NCI-H1092 treated with DMSO at 0.1 percent for 48 hours (cell line): ENCODE data around the gene GLRA3.
"Not testable (repeated sequence)": the region's sequence is repeated elsewhere in the genome, so short reads cannot be mapped to it uniquely, and the experiment has no call there.

Experiments
- DNase-seq: peaks from one replicate; lab custom pipeline; 2025; lab: John Stamatoyannopoulos, UW

The GLRA3 gene

GRCh38 chr4:174658246-174658645 is 170.8 kb downstream of the GLRA3 start:
- no peak for DNase-seq

- DNase-seq, result no peak
These were observed 171.6 kb downstream of the GLRA3 start for GRCh38 chr4:174657472-174657871.

GRCh38 chr4:174654634-174655033 is 174.4 kb downstream of the GLRA3 start:
- DNase-seq, result no peak

DNA sequence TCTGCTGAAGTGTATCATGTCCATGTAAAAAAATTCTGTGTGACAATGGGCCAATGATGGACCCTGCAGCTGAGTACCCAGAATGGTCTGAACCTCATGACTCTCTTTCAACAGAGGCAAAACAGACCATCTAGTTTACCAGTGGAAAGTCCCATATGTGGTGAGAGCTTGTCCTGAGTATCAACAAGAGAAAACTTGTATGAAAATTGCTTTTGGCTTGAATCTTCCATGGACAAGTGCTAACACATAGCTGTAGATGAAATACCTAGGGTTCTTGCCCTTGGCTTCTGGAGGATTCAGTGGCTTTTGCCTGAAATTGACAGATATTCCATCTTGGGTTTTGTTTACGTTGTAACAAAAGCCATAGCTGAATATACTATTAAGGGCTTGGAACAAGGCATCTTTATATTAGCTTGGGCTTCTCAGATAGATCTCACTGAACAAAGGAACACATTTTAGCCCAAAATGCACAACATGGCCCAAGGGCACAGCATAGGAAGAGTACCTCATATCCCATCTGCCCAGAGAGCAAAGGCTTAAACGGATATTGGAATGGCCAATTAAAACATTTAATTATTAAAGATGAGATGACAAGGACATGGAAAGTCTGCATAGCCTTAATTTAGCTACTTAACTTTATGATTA is 178.2 kb downstream of the GLRA3 start:
- no peak for DNase-seq

- no peak for DNase-seq
These were observed 180.2 kb downstream of the GLRA3 start for GRCh38 chr4:174648812-174649211.

- no peak for DNase-seq
These were observed 182.7 kb downstream of the GLRA3 start for GRCh38 chr4:174646326-174646725.

- DNase-seq, result no peak
These were observed 188.9 kb downstream of the GLRA3 start for GRCh38 chr4:174640146-174640545.

- no peak for DNase-seq
These were observed 193.3 kb downstream of the GLRA3 start for GRCh38 chr4:174635732-174636131.

- DNase-seq, result no peak
These were observed 195.6 kb downstream of the GLRA3 start for GRCh38 chr4:174633399-174633798.

- peak; percentile 50 for DNase-seq
These were observed 196.9 kb downstream of the GLRA3 start for GRCh38 chr4:174631901-174632758.

GRCh38 chr4:174629907-174630450 is 199.1 kb downstream of the GLRA3 start:
- DNase-seq, result not testable (repeated sequence)

DNA sequence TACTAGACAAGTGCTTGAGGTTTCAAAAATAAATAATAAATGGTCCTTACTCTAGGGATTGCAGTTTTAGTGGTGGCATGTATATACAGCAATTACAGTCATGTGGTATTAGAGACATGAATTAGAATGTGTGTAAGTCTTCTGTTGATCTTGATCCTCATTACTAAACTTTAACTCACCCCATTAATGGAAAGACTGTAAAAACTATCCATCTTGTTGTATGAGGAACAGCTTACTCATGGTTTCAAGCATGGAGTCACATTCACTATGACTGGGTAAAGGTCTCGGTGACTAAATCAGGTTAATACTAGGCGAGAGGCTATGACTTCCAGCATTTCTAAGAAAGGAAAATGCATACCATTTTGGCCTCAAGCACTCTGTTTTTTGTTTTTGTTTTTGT is 199.8 kb downstream of the GLRA3 start:
- no peak for DNase-seq

GRCh38 chr4:174628191-174628590 is 200.9 kb downstream of the GLRA3 start:
- DNase-seq, result no peak

- DNase-seq, result no peak
These were observed 201.6 kb downstream of the GLRA3 start for GRCh38 chr4:174627473-174627872.

DNA sequence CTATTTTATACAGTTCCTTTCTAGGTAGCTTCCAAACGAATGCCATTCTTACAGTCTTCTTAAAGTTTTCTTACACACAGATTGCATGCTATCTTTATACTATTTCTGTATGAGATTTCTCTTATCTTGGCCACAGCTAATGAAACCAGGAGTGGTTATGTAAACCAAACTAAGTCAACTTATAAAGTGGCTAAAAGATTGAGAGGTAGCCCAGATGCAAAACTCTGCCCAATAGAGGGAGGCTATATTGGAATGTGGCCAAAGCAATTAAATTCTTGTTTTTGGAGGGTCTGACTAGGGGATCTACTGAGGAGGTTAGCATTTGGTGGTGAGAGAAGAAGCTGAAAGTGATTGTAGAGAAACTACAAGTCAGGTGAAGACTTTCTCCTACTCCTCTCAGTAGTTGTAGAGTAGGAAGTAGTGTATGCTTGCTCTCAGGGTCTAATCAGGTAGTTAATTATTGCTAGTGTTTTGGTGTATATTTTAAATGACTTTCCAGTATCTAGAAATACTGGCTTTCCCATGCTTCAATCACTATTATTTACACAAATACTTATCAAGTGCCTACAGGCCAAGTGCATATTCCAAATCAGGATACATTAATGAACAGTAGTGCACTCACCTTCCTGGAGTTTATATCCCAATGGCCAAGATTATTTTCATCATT is 202.6 kb downstream of the GLRA3 start:
- DNase-seq, result no peak

DNA sequence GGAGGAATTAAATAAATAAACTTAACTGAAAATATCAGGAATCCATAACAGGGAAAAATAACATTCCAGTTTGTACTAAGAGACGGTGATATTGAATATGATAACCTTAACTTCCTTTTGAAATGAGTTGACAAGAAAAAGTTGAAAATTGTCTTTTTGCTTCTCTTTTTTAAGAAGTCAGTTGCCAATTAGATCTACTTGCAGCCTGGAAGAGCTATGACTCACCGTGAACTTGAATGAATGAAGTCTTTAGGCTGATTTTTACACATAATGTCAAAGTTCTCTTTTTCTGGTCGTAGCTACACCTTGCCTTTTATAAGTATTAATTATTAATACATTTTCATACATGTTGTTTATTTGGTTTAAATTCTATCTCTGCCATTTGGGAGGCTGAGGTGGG is 212.4 kb downstream of the GLRA3 start:
- no peak for DNase-seq

DNA sequence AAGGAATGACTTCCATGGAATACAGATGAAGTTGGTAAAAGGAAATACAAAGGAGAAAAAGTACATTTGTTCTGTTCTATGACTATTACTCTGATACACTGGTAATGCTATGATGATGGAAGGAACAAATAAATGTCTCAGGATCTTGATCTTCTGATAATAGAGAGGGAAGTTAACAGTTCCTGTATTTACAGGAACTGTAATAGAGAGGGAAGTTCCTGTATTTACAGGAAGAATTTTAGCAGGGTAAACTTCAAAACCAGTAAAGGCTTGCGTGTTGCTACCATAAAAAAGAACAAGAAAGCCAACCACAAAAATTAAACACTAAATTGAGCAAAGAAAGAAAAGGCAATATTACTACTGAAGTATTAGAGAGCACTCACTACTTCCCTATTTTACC is 215.1 kb downstream of the GLRA3 start:
- DNase-seq, result no peak

DNA sequence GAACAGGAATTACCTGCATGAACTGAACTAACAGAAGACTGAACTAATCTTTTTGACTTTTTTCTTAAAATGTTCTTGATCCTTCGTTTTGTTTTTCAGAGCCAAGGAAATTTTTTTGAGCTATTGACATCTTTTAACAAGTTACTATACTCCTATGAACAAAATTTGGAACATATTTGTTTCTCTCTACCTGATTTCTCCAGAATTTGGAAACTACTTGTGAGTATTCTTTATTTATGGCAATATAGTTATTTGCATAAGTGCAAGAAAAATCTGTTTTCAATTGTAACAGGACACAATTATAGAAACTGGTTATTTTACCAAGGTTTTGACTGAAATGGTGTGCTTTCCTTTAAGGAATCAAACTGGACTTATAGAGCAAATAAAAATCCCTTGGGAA is 217.3 kb downstream of the GLRA3 start:
- no peak for DNase-seq

- no peak for DNase-seq
These were observed 221.3 kb downstream of the GLRA3 start for GRCh38 chr4:174607792-174608191.

DNA sequence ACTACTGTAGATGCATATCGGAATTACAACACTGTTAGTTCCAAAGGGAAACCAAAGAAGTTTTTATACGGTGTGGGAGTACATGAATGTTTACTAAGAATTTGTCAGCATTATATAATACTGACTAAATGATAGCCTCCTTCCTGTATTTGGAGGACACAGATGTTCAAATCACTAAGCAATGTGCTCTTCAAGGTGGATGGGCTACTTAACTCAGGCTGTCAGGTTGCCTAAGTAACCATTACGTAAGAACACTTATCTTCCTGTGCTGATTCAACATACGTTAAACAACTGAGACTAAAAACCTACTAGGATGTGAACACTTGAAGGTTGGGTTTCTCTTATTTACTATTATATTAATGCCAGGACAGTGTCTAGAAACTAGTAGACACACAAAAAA is 224.8 kb downstream of the GLRA3 start:
- DNase-seq, result peak; percentile 26

DNA sequence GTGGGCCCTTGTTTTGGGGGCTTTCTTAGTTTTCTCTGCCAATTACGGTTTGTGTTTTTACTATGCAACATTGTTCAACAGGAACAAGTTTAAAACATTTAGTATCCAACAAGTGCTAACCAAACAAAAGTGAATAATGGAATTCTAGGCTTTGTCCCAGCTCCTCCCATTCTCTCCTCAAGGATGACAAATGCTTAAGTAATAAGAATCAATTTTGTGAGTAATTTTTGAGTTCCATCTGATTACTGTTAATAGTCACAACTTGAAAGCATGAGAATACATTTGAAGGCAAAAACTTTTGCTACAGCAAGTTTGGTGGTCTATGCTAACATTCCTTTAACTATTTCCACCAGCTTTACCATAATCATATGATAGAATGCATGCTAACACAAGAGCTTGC is 228.7 kb downstream of the GLRA3 start:
- no peak for DNase-seq

DNA sequence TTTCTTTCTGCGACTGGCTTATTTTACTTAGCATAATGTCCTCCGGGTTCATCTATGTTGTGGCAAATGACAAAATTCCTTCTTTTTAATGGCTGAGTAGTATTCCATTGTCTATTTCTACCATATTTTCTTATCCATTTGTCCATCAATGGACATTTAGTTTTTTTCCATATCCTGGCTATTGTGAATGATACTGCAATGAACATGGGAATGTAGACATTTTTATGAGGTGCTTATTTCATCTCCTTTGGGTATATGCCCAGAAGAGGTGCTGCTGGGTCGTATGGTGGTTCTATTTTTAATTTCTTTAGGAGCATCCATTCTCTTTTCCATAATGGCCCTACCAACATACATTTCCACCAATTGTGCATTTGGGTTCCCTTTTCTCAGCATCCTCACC is 230.2 kb downstream of the GLRA3 start:
- DNase-seq, result no peak

DNA sequence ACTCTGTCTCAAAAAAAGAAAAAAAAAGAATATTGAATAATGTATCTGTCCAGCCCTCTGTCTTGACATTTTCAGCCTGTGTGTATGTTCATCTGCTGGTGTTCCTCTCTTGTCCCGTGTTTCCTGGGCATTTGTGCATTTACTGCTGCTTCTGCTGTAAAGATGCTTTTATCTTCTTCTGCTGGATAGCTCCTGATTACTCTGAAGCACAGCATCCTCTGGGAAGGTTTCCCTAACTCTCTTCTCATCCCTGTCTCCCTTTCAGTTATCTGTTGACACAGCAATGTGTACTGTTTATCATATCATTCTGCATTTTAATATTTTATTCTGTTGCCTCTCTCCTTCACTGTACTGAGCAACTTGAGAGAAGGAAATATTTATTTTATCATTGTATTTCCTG is 232.5 kb downstream of the GLRA3 start:
- DNase-seq, result no peak
